22Rv1 (cell line): Measurements from ENCODE around the gene ATF6.

Experiments
- CTCF ChIP-seq: fragments of 450-650 bp; IDR thresholded peaks from 2 replicates; pipeline ENCODE4 v1.5.1; 2017; ENCODE audit warnings: mild to moderate bottlenecking
- ZFX ChIP-seq: fragments of 450-650 bp; IDR thresholded peaks from 2 replicates; pipeline ENCODE4 v1.6.1; 2017; ENCODE audit warnings: antibody characterized with exemption, borderline replicate concordance

- TF ChIP-seq CTCF, result no peak
- no peak for TF ChIP-seq ZFX
Observed at GRCh38 chr1:162013289-162013688, 247.2 kb downstream of the ATF6 start.
